Measurements from ENCODE around the gene SLC22A4.

SLC22A4 gene

DNA sequence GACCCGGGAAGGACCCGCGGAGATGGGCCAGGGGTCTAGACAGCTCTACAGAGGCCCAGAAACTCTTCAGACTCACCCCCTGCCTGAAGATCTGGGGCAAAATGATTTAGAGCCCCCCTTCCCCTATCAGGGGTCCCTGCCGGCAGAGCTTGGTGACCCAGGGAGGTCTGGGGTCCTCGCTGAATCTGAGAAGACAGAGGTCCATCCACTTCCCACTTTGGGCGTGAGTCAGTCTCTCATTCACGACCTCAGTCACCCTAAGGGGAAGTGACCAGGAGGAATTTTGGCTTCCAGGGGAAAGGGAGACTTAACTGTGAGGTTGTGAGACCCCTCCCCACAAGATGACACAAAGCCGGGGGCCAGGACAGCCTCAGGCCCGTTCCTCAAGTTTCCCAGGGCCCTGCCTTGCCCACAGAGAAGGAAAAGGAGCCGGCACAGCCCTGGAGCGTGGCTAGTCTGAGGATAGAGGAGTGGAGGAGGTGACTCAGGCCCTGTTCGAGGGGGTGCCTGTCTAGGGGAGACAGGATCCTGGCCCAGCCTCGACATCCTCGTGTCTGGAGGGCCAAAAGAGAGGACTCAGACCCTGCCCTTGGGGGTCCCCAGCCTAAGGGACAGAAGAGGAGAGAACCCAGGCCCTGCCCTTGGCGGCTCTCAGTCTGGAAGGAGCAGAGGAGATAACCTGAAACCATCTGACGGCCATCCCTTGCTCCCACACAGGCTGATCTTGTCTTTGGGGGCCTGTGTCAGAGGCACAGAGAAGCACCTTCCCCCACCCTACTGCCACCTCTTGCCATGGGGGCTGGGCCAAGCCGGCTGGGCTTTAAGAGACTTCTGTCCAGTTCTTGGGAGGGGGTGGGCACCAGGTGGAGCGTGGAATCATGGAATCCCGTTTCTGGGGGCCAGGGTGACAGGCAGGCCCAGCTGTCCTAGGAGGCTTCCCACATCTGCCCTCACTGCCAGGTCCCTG lies 35.8 kb upstream of the SLC22A4 start:
- H3K4me3 ChIP-seq (ENCODE audit: insufficient read depth in 1 of 2, low read depth in 1 of 2, low read length in 2 of 2): peak overlapping the region; percentile 81 to 85
- DNase-seq: peak; percentile 85
- peak overlapping the region in 1 of 2 experiments; percentile 78 for H3K23ac ChIP-seq (ENCODE audit: low read length in 2 of 2)
- peaks cover 12 to 20% of the 10 kb centered on the region in 2 experiments for H3K36me3 ChIP-seq (ENCODE audit: control insufficient read depth in 1 of 2, insufficient read depth in 2 of 2, low read depth in 1 of 2, low read length in 2 of 2)
- peak overlapping the region; percentile 87 for H4K91ac ChIP-seq (ENCODE audit: low read length)
- peak overlapping the region; percentile 37 for H2AK5ac ChIP-seq (ENCODE audit: low read length, severe bottlenecking)
- H4K8ac ChIP-seq (ENCODE audit: low read length): peak overlapping the region; percentile 90
- H2BK15ac ChIP-seq (ENCODE audit: low read depth, poor library complexity, severe bottlenecking): peak overlapping the region; percentile 52
- 45% methylated on average over 17 of the region's 19 CpGs for WGBS
- peaks cover 17% of the 10 kb centered on the region for H3K79me1 ChIP-seq (replicated peaks; ENCODE audit: low read length, poor library complexity, severe bottlenecking)
- no peaks in the 10 kb centered on the region for H3K27me3 ChIP-seq (ENCODE audit: control insufficient read depth in 1 of 2, insufficient read depth in 1 of 2, low read length in 2 of 2)
- H2BK120ac ChIP-seq (ENCODE audit: low read depth, low read length): peak overlapping the region; percentile 58
- H3K9me3 ChIP-seq (ENCODE audit: control insufficient read depth, low read length): no peaks in the 10 kb centered on the region
- peaks cover 52% of the 10 kb centered on the region for H3K4me1 ChIP-seq (ENCODE audit: control insufficient read depth, insufficient read depth, low read depth, low read length)
- peak overlapping the region; percentile 88 to 92 for H3K18ac ChIP-seq (ENCODE audit: low read depth in 1 of 2, low read length in 2 of 2)
- peak overlapping the region in 1 of 2 experiments; percentile 87 for H3K14ac ChIP-seq (ENCODE audit: low read length in 2 of 2)
- H2BK5ac ChIP-seq (ENCODE audit: low read depth, low read length, poor library complexity, severe bottlenecking): peak overlapping the region; percentile 4
- H3K27ac ChIP-seq (ENCODE audit: low read length, poor library complexity, severe bottlenecking): peak overlapping the region; percentile 85
- H3K4me2 ChIP-seq (ENCODE audit: low read length, poor library complexity, severe bottlenecking): peak overlapping the region; percentile 89
- no peak overlapping the region for H2AFZ ChIP-seq (ENCODE audit: low read depth, low read length)
- peak overlapping the region; percentile 82 to 85 for H2BK12ac ChIP-seq (ENCODE audit: low read length in 2 of 2)
- peak overlapping the region; percentile 96 for H3K9ac ChIP-seq (ENCODE audit: low read length)
- peak overlapping the region; percentile 74 to 93 for H3K4ac ChIP-seq (ENCODE audit: low read depth in 1 of 2, low read length in 2 of 2)

DNA sequence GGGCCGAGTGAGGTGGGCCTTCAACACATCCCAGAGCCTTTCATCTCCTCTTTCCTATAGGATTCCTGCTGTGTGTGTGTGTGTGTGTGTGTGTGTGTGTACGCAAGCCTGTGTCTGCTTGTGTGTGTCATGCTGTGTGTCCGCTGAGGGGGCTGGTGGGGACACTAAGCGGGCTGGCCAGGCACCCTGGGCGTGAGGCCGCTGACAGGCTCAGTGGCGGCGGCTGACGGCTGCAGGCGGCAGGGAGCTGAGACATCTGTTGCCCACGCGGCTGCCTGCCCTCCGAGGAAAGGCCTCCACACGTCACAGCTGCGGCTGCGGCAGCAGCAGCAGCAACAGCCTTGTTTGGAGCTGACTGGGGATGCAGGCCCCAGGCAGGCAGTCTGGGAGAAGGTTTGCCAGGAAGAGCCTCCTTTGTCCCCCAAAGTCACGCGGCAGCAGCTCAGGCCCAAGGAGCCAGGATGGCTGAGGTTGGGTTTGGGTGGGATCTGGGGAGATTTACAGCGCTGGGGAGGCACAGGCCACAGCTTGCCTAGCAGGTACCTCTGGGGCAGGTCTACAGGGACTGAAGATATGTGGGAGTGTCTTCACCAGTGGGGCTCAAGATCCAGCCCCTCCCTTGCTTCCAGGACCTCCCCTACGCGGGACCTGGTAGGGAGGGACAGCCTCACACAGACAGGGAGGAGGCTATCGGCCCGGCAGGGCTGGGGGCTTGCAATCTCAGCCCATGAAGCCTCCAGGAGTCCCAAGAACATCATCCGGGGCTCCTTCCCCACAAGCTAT lies 34.9 kb upstream of the SLC22A4 start:
- H2BK5ac ChIP-seq (ENCODE audit: low read depth, low read length, poor library complexity, severe bottlenecking): no peak overlapping the region
- peak; percentile 93 for DNase-seq
- peak overlapping the region; percentile 85 for H3K27ac ChIP-seq (ENCODE audit: low read length, poor library complexity, severe bottlenecking)
- H3K4me3 ChIP-seq (ENCODE audit: insufficient read depth in 1 of 2, low read depth in 1 of 2, low read length in 2 of 2): peak overlapping the region; percentile 81 to 85
- peak overlapping the region; percentile 42 to 61 for H3K4ac ChIP-seq (ENCODE audit: low read depth in 1 of 2, low read length in 2 of 2)
- no peaks in the 10 kb centered on the region for H3K27me3 ChIP-seq (ENCODE audit: control insufficient read depth in 1 of 2, insufficient read depth in 1 of 2, low read length in 2 of 2)
- H3K23ac ChIP-seq (ENCODE audit: low read length in 2 of 2): no peak overlapping the region
- no peak overlapping the region for H2AFZ ChIP-seq (ENCODE audit: low read depth, low read length)
- H3K36me3 ChIP-seq (ENCODE audit: control insufficient read depth in 1 of 2, insufficient read depth in 2 of 2, low read depth in 1 of 2, low read length in 2 of 2): peaks cover 12 to 25% of the 10 kb centered on the region in 2 experiments
- peaks cover 59% of the 10 kb centered on the region for H3K4me1 ChIP-seq (ENCODE audit: control insufficient read depth, insufficient read depth, low read depth, low read length)
- peak overlapping the region; percentile 88 to 92 for H3K18ac ChIP-seq (ENCODE audit: low read depth in 1 of 2, low read length in 2 of 2)
- H3K79me1 ChIP-seq (replicated peaks; ENCODE audit: low read length, poor library complexity, severe bottlenecking): peaks cover 18% of the 10 kb centered on the region
- peak overlapping the region; percentile 9 for H2BK15ac ChIP-seq (ENCODE audit: low read depth, poor library complexity, severe bottlenecking)
- H3K9ac ChIP-seq (ENCODE audit: low read length): peak overlapping the region; percentile 96
- peak overlapping the region; percentile 82 to 85 for H2BK12ac ChIP-seq (ENCODE audit: low read length in 2 of 2)
- no peak overlapping the region for H3K14ac ChIP-seq (ENCODE audit: low read length in 2 of 2)
- 47% methylated on average over 23 of the region's 24 CpGs for WGBS
- H3K4me2 ChIP-seq (ENCODE audit: low read length, poor library complexity, severe bottlenecking): peak overlapping the region; percentile 89
- peak overlapping the region; percentile 87 for H4K91ac ChIP-seq (ENCODE audit: low read length)
- H4K8ac ChIP-seq (ENCODE audit: low read length): peak overlapping the region; percentile 83
- peak overlapping the region; percentile 24 for H2AK5ac ChIP-seq (ENCODE audit: low read length, severe bottlenecking)
- H3K9me3 ChIP-seq (ENCODE audit: control insufficient read depth, low read length): no peaks in the 10 kb centered on the region
- peak overlapping the region; percentile 58 for H2BK120ac ChIP-seq (ENCODE audit: low read depth, low read length)

DNA sequence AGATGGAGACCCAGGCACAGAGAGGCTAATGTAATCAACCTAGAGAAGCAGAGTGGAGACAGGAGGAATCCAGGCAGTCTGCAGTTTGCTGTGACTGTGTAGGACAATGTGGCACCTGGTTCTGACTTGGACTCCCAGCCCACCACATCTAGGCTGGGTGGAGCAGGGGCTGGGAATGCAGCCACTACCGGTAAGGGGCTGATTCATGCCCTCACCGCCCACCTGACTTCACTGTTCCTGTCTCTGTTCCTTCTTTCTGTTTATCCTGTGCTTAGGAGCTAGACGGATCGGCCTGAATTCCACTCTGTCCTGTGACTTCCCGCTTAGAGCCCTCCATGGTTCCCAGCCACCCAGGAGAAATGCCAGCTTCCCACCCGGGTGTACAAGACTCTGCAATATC lies 34.1 kb upstream of the SLC22A4 start:
- Histone ChIP-seq H3K79me1 (replicated peaks; ENCODE audit: low read length, poor library complexity, severe bottlenecking) (peaks cover 21% of the 10 kb centered on the region), H2AFZ (ENCODE audit: low read depth, low read length) (no peak overlapping the region), H3K18ac (ENCODE audit: low read depth in 1 of 2, low read length in 2 of 2) (peak overlapping the region; percentile 46 to 52), H2BK5ac (ENCODE audit: low read depth, low read length, poor library complexity, severe bottlenecking) (no peak overlapping the region), H2BK120ac (ENCODE audit: low read depth, low read length) (no peak overlapping the region), H4K91ac (ENCODE audit: low read length) (peak overlapping the region; percentile 97), H3K36me3 (ENCODE audit: control insufficient read depth in 1 of 2, insufficient read depth in 2 of 2, low read depth in 1 of 2, low read length in 2 of 2) (peaks cover 16 to 32% of the 10 kb centered on the region in 2 experiments), H3K9me3 (ENCODE audit: control insufficient read depth, low read length) (no peaks in the 10 kb centered on the region), H3K4me1 (ENCODE audit: control insufficient read depth, insufficient read depth, low read depth, low read length) (peaks cover 63% of the 10 kb centered on the region), H2BK15ac (ENCODE audit: low read depth, poor library complexity, severe bottlenecking) (no peak overlapping the region), H3K27ac (ENCODE audit: low read length, poor library complexity, severe bottlenecking) (peak overlapping the region; percentile 83), H3K4me2 (ENCODE audit: low read length, poor library complexity, severe bottlenecking) (peak overlapping the region; percentile 23), H2AK5ac (ENCODE audit: low read length, severe bottlenecking) (peak overlapping the region; percentile 1), H3K23ac (ENCODE audit: low read length in 2 of 2) (no peak overlapping the region), H3K4ac (ENCODE audit: low read depth in 1 of 2, low read length in 2 of 2) (peak overlapping the region; percentile 32 to 76), H4K8ac (ENCODE audit: low read length) (peak overlapping the region; percentile 77), H3K9ac (ENCODE audit: low read length) (peak overlapping the region; percentile 96), H2BK12ac (ENCODE audit: low read length in 2 of 2) (peak overlapping the region; percentile 19 to 56), H3K14ac (ENCODE audit: low read length in 2 of 2) (no peak overlapping the region), H3K4me3 (ENCODE audit: insufficient read depth in 1 of 2, low read depth in 1 of 2, low read length in 2 of 2) (peak overlapping the region in 1 of 2 experiments; percentile 85), H3K27me3 (ENCODE audit: control insufficient read depth in 1 of 2, insufficient read depth in 1 of 2, low read length in 2 of 2) (no peaks in the 10 kb centered on the region)
- 69% methylated on average over 6 of the region's 6 CpGs for WGBS
- peak; percentile 53 for DNase-seq
